CD4-positive, alpha-beta T cell treated with Interleukin-15 for 4 hours (primary cell): ENCODE data around the gene TRAF2.

Source experiments
- DNase-seq: peaks from one replicate; pipeline ENCODE4 v3.0.0-alpha.2; 2020; ENCODE audit warnings: low spot score

Gene TRAF2

GRCh38 chr9:136937186-136938001 lies 51.1 kb downstream of the TRAF2 start:
- no peak for DNase-seq

- no peak for DNase-seq
Measured at GRCh38 chr9:136939431-136939995, 53.2 kb downstream of the TRAF2 start.

- no peak for DNase-seq
Measured at GRCh38 chr9:136939996-136940525, 53.7 kb downstream of the TRAF2 start.

- no peak for DNase-seq
Measured at GRCh38 chr9:136940526-136941230, 54.4 kb downstream of the TRAF2 start.

- no peak for DNase-seq
Measured at GRCh38 chr9:136941231-136942111, 55.2 kb downstream of the TRAF2 start.

- no peak for DNase-seq
Measured at GRCh38 chr9:136942112-136942880, 56.0 kb downstream of the TRAF2 start.

GRCh38 chr9:136942881-136943230 lies 56.5 kb downstream of the TRAF2 start:
- DNase-seq, result no peak

- DNase-seq, result peak; percentile 22
Measured at GRCh38 chr9:136943291-136944211, 57.2 kb downstream of the TRAF2 start.

GRCh38 chr9:136944212-136944518 lies 57.8 kb downstream of the TRAF2 start:
- no peak for DNase-seq

- peak; percentile 94 for DNase-seq
Measured at GRCh38 chr9:136944519-136945332, 58.4 kb downstream of the TRAF2 start, which contains the start of the genes C8G and FBXW5. Gene C8G (plus strand): TSS chr9:136945243. CDS start chr9:136945321, 78 bp downstream. Gene FBXW5 (minus strand): TSS chr9:136944738. CDS start chr9:136944083, 655 bp downstream.

- DNase-seq, result no peak
Measured at GRCh38 chr9:136945333-136946227, 59.3 kb downstream of the TRAF2 start.

GRCh38 chr9:136946228-136947027 lies 60.1 kb downstream of the TRAF2 start:
- no peak for DNase-seq

GRCh38 chr9:136947028-136947891 lies 60.9 kb downstream of the TRAF2 start:
- no peak for DNase-seq

- no peak for DNase-seq
Measured at GRCh38 chr9:136947955-136948510, 61.7 kb downstream of the TRAF2 start.

- DNase-seq, result no peak
Measured at GRCh38 chr9:136949239-136949816, 63.0 kb downstream of the TRAF2 start.
